GM12891 (cell line): Measurements from ENCODE around the gene PRX.

ENCODE experiments used
- PAX5 ChIP-seq: IDR thresholded peaks from 2 replicates; pipeline ENCODE4 v1.6.1; 2011; ENCODE audit warnings: low read length, moderate library complexity, mild to moderate bottlenecking; ENCODE audit not compliant: insufficient read depth, severe bottlenecking
- POLR2A ChIP-seq: IDR thresholded peaks from 2 replicates; pipeline ENCODE4 v1.6.1; 2011; ENCODE audit warnings: low read depth, low read length, control low read depth
- POLR2AphosphoS5 ChIP-seq: IDR thresholded peaks from 2 replicates; pipeline ENCODE4 v1.6.1; 2011; ENCODE audit warnings: low read depth, low read length, control low read depth
- POU2F2 ChIP-seq: IDR thresholded peaks from 2 replicates; pipeline ENCODE4 v1.6.1; 2011; ENCODE audit warnings: low read depth, mild to moderate bottlenecking, control low read depth, low read length, moderate library complexity
- SPI1 ChIP-seq: IDR thresholded peaks from 2 replicates; pipeline ENCODE4 v1.6.1; 2011; ENCODE audit warnings: low read depth, low read length, control low read depth
- TAF1 ChIP-seq: IDR thresholded peaks from 2 replicates; pipeline ENCODE4 v1.6.1; 2011; ENCODE audit warnings: low read depth, low read length, control low read depth

DNA sequence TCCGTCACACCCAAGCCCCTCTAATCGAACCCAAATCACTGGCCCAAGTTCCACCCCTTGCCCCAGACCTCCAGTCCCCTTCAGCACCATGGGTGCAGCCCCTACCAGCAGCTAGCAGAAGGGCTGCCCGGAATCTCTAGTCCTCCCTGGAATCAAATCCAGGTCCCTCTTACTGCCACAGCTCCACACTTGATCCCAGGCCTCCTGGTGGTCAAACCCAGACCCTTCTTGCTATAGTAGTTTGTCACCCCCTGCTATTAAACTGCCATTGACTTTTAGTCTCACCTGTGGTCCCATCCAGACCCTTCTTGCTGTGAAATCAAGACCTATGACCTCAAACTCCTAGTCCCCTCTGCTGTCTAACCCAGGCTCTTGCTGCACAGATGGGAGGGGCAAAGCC is 31.9 kb downstream of the PRX start:
- TF ChIP-seq POLR2A (no peak), SPI1 (no peak), POLR2AphosphoS5 (no peak), TAF1 (no peak), PAX5 (no peak), POU2F2 (no peak)
